Ishikawa (cell line): ENCODE measurements around the gene AKIRIN2.

Source experiments
- EP300 ChIP-seq: IDR thresholded peaks from 2 replicates; pipeline ENCODE4 v1.6.1; 2012; ENCODE audit warnings: borderline replicate concordance
- RAD21 ChIP-seq: IDR thresholded peaks from 2 replicates; pipeline ENCODE4 v1.6.1; 2012; ENCODE audit warnings: low read depth
- TAF1 ChIP-seq: IDR thresholded peaks from 2 replicates; pipeline ENCODE4 v1.6.1; 2012; ENCODE audit warnings: low read depth, mild to moderate bottlenecking
- TCF12 ChIP-seq: IDR thresholded peaks from 2 replicates; pipeline ENCODE4 v1.6.1; 2012; ENCODE audit warnings: low read depth
- YY1 ChIP-seq: IDR thresholded peaks from 2 replicates; pipeline ENCODE4 v1.6.1; 2012; ENCODE audit warnings: low read depth
- TF ChIP-seq, protein P1 (sequence below): IDR thresholded peaks from 2 replicates; pipeline ENCODE4 v1.6.1; 2012
- TF ChIP-seq, protein P2 (sequence below): IDR thresholded peaks from 2 replicates; pipeline ENCODE4 v1.6.1; 2012

DNA sequence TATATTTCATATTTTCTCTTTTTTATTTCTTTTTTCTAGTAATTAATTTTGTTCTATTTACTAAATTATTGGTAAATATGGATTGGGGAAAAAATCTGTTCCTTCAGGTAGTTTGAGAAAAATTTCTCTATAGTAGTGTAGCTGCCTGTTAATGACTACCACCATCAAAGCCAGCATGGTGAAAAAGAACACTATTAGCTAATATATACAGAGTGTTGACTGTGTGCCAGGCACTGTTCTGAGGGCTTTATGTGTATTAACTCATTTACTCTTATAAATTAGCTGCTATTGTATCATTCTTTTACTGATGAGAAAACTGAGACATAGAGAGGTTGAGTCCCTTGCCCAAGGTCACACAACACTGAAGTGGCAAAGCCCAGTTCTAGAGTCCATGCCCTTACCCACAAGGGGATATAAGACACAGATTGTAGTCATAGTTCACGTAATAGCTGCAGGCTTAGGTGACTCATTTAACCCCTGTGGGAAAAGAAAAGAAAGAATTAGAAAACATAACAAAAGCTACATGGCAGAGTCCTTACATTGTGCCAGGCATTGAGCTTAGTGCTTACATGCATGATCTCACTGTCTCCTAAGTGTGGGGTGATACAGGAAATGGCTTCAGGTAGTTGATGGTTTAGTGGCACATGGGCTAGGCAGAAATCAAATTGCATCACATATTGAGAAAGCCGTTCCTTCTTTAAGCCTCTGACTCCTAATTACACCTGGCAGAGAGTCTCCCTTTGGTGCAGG is 12.2 kb upstream of the AKIRIN2 start:
- no peak for TF ChIP-seq TCF12
- TF ChIP-seq TAF1: no peak
- no peak for TF ChIP-seq RAD21
- TF ChIP-seq YY1: no peak
- no peak for TF ChIP-seq EP300
- TF ChIP-seq, protein P1, sequence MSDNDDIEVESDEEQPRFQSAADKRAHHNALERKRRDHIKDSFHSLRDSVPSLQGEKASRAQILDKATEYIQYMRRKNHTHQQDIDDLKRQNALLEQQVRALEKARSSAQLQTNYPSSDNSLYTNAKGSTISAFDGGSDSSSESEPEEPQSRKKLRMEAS: no peak
- TF ChIP-seq, protein P2, sequence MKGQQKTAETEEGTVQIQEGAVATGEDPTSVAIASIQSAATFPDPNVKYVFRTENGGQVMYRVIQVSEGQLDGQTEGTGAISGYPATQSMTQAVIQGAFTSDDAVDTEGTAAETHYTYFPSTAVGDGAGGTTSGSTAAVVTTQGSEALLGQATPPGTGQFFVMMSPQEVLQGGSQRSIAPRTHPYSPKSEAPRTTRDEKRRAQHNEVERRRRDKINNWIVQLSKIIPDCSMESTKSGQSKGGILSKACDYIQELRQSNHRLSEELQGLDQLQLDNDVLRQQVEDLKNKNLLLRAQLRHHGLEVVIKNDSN: no peak
